ENCODE results near the gene NRAS. TPM values are rescaled to one million over a fixed set of nuclear protein-coding genes. Genes with fewer than 3 reads are reported as not detected.
A peak's percentile ranks its signal among the peaks of the same experiment; 100 is the strongest.

Gene NRAS
- total and polyA plus RNA-seq, 9 of the 15 experiments (the other 6 are each of a cell fraction or from before 2014, with no cell fraction given), result 40.7 to 94.5 (median 75.4) TPM

GRCh38 chr1:114757455-114758255 lies 41.1 kb upstream of the NRAS start, which contains the start of gene CSDE1 (continued):
- TF ChIP-seq, protein P1, sequence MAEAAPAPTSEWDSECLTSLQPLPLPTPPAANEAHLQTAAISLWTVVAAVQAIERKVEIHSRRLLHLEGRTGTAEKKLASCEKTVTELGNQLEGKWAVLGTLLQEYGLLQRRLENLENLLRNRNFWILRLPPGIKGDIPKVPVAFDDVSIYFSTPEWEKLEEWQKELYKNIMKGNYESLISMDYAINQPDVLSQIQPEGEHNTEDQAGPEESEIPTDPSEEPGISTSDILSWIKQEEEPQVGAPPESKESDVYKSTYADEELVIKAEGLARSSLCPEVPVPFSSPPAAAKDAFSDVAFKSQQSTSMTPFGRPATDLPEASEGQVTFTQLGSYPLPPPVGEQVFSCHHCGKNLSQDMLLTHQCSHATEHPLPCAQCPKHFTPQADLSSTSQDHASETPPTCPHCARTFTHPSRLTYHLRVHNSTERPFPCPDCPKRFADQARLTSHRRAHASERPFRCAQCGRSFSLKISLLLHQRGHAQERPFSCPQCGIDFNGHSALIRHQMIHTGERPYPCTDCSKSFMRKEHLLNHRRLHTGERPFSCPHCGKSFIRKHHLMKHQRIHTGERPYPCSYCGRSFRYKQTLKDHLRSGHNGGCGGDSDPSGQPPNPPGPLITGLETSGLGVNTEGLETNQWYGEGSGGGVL (CRISPR knock-in tag; IDR thresholded peaks at IDR 0.05), result no peak
- TF ChIP-seq, protein P2, sequence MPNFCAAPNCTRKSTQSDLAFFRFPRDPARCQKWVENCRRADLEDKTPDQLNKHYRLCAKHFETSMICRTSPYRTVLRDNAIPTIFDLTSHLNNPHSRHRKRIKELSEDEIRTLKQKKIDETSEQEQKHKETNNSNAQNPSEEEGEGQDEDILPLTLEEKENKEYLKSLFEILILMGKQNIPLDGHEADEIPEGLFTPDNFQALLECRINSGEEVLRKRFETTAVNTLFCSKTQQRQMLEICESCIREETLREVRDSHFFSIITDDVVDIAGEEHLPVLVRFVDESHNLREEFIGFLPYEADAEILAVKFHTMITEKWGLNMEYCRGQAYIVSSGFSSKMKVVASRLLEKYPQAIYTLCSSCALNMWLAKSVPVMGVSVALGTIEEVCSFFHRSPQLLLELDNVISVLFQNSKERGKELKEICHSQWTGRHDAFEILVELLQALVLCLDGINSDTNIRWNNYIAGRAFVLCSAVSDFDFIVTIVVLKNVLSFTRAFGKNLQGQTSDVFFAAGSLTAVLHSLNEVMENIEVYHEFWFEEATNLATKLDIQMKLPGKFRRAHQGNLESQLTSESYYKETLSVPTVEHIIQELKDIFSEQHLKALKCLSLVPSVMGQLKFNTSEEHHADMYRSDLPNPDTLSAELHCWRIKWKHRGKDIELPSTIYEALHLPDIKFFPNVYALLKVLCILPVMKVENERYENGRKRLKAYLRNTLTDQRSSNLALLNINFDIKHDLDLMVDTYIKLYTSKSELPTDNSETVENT (CRISPR knock-in tag; IDR thresholded peaks at IDR 0.05), result peak; percentile 78
- TF ChIP-seq HNRNPH1 (optimal IDR thresholded peaks at IDR 0.05; ENCODE audit: low read depth, low read length) (no peak), MEF2D (tag; conservative IDR thresholded peaks at IDR 0.05; ENCODE audit: low read depth) (peak; percentile 78), TRIM25 (IDR thresholded peaks at IDR 0.05; ENCODE audit: borderline replicate concordance) (no peak), NFYB (IDR thresholded peaks at IDR 0.05; ENCODE audit: extremely low read depth, insufficient read length) (no peak), NFIX (CRISPR knock-in tag; IDR thresholded peaks at IDR 0.05; ENCODE audit: low read depth) (no peak; the same call in 1 of the 2 replicates), ELK1 (CRISPR knock-in tag; IDR thresholded peaks at IDR 0.05) (no peak), TAF15 (IDR thresholded peaks at IDR 0.05; ENCODE audit: low read depth, low read length) (no peak), U2AF2 (optimal IDR thresholded peaks at IDR 0.05; ENCODE audit: low read depth, low read length) (no peak), HOXB6 (CRISPR knock-in tag; IDR thresholded peaks at IDR 0.05; ENCODE audit: borderline replicate concordance) (no peak), PYGO2 (tag; IDR thresholded peaks at IDR 0.05) (no peak), ARHGAP35 (IDR thresholded peaks at IDR 0.05; ENCODE audit: partially characterized antibody) (peak; percentile 93), CHD2 (IDR thresholded peaks at IDR 0.05; ENCODE audit: low read depth, low read length) (peak; percentile 98)
- TF ChIP-seq, protein P3, sequence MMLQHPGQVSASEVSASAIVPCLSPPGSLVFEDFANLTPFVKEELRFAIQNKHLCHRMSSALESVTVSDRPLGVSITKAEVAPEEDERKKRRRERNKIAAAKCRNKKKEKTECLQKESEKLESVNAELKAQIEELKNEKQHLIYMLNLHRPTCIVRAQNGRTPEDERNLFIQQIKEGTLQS (IDR thresholded peaks at IDR 0.05), result no peak
- TF ChIP-seq, protein P3 (CRISPR knock-in tag; conservative IDR thresholded peaks at IDR 0.05), result peak; percentile 85; the same call in 1 of the 2 replicates
